Measurements from ENCODE around the gene NQO1.
A peak's percentile ranks its signal among the peaks of the same experiment; 100 is the strongest.
"Not testable (repeated sequence)": the region's sequence is repeated elsewhere in the genome, so short reads cannot be mapped to it uniquely, and the experiment has no call there.

Gene NQO1

DNA sequence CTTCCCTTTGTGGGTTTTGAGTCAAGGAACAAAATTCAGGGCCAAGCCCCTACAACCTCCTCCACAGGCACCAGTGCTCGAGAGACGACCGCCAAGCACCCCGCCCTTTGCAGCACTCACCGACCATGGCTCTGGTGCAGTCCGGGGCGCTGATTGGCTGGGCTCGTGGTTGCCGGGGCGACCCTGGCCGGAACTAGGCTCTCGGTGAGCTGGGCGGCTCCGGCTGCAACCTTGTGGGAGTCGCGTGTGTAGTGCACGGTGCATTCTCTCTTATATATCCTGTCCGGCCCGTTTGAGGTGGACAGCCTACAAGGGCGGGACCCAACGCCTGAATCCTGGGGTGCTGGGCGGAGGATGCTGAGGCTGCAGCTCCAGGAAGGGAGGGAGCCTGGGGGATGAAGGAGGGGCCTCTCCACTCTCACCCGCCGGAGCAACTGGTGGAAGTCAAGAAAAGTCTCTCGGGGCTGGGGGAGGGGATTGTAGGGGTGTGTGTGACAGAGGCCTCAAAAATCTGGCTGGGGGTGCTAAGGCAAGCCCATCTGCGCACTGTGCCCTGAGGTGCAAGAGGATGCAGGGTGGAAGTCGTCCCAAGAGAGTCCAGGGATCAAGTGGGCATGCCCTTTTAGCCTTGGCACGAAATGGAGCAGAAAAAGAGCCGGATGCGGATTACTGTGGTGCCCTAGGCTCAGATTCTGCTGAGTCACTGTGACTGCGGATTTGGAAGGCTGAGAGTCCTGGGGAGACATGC lies at the start of gene NQO1:
Gene NQO1 (minus strand): TSS at position 248 of the 748 bp plus-strand sequence. CDS start 121 bp downstream, at position 127.
- DNase-seq (ENCODE audit: low read depth in 2 of 2), result peak; percentile 68 to 69

DNA sequence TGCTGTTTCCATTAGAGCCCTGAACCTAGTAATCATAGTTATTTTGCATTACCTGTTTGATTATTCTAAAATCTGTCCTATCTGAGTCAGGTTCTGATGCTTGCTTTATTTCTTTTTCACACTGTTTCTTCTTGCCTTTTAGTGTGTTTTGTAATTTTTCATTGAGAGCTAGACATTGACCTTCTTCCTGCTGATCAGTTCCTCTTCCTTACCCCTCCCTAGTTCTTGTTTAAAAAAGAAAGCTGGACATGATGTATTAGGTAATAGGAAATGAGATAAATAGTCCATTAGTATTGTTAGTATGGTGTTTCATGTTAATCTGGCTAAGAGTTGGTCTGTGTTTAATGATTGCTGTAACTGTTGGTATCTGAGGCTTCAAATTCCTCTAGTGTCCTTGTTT lies 49.2 kb upstream of the NQO1 start:
- no peak for DNase-seq (ENCODE audit: low read depth in 2 of 2)

DNA sequence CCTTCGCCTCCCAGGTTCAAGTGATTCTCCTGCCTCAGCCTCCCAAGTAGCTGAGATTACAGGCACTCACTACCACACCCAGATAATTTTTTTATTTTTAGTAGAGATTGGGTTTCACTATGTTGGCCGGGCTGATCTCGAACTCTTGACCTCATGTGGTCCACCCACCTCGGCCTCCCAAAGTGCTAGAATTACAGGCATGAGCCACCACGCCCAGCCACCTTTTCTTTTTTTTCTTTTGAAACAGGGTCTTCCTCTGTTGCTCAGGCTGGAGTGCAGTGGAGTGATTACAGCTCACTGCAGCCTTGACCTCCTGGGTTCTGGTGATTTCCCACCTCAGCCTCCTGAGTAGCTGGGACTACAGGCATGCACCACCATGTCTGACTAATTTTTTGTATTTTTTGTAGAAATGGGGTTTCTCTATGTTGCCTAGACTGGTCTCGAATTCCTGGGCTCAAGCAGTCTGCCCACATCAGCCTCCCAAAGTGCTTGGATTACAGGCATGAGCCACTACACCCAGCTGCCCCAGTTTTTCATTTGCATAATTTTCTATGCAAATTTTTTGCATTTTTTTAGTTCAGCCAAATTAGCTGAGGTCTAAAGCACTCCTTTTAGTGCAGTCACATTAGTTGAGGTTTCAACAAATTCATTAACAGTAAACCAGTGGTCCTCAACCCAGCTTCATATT lies 47.0 kb upstream of the NQO1 start:
- DNase-seq (ENCODE audit: low read depth in 2 of 2), result no peak

- DNase-seq (ENCODE audit: low read depth in 2 of 2), result no peak
These were observed 45.2 kb upstream of the NQO1 start for GRCh38 chr16:69771651-69771967.

DNA sequence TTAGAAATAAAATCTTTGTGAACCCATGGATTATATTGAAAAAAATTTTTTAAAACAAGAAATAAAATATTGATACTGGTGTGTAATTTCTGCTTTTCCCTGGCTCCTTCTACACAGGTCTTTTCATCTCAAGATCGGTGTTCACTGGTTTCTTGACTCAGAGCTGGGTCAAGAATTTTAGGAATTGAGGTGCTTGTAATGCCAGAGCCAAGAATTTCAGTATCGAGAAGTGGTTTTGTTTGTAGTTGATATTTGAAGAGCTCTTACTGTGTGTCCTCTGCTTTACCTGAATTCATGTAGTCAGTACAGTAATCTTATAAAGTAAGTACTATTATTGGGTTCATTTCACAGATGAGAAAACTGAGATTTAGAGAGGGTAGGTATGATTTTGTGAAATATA lies 43.0 kb upstream of the NQO1 start:
- DNase-seq (ENCODE audit: low read depth in 2 of 2), result no peak

GRCh38 chr16:69768666-69769065 lies 42.3 kb upstream of the NQO1 start:
- DNase-seq (ENCODE audit: low read depth in 2 of 2), result no peak

GRCh38 chr16:69767459-69768229 lies 41.3 kb upstream of the NQO1 start:
- no peak for DNase-seq (ENCODE audit: low read depth in 2 of 2)

- no peak for DNase-seq (ENCODE audit: low read depth in 2 of 2)
These were observed 37.2 kb upstream of the NQO1 start for GRCh38 chr16:69763599-69763942.

DNA sequence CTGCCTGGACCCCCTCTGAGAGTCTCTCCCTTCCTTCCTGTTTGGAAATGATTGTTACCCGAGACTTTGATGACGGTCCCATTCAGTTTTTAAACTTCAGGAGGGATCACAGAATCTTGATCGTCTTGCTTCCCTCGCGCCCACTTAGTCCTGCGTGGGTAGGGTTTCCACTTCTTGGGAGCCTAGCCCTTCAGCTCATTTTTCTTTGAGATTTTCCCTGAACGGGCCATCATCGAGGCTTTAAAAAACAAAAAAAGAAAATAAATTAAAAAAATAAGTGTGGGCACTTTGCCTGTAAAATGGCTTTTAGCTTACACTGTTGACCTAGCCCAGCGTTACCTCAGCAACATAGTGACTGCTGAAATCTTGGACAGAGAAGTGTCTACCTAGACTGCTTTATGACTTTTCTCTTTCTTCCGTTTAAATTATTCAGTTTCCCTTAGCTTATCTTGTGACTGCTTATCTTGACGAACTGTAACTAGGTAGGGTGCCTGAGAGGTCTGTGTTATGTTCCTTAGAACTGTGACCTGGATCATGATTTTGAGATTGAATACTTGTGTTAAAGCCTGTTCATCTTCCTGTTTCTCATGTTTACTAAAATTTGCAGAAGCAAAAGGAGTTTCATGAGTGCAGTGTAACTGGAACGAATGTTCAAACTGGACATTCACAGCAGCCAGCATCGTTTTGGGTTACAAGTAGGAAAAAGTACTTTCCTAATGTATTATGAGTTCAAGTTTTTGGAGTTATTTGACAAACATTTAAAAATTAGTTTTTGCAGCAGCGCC lies 36.6 kb upstream of the NQO1 start:
- no peak for DNase-seq (ENCODE audit: low read depth in 2 of 2)

DNA sequence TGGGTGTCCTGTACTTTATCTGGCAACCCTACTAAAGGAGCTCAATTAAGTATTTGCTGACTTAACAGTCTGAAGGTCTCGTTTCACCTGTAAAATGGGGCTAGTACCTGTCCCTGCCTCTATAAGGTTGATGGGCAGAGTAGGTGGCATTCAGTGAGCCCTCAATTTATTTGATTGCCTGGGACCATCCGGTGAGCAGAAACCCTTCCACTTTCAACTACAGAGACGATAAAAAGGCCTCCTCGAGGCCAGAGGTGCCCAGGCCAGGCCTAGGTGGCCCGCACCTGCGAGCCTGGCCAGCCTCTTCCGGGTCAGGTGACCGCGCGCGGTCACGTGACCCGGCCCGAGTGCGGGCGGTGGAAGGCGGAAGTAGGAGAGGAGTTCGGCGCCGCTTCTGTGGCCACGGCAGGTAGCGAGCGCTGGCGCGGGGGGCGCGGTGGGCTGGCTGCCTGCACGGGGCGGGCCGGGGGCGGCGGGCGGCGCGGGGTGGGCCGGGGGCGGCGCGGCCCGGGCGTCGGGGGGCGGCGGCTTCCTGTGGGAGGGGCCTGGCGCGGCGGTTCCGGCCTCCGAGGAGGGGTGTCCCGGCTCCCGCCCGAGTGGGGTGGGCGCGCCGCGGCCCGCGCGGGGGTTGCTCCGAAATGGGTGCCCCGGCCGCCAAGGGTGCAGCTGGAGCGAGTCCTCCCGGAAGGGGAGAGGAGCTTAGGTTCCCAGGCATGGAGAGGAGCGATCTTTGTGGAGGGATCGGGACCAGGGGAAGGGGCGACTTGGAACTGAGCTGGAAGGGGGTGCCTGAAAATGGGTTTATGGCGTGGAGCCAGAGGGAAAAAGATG lies 35.8 kb upstream of the NQO1 start, which contains the start of gene WWP2:
Gene WWP2 (plus strand): TSS at position 350 of the 831 bp plus-strand sequence. CDS start 24,679 bp downstream, outside the sequence.
- peak; percentile 47 to 48 for DNase-seq (ENCODE audit: low read depth in 2 of 2)

- not testable (repeated sequence) for DNase-seq (ENCODE audit: low read depth in 2 of 2)
These were observed 31.0 kb upstream of the NQO1 start for GRCh38 chr16:69757375-69757774.

GRCh38 chr16:69756705-69757104 lies 30.3 kb upstream of the NQO1 start:
- DNase-seq (ENCODE audit: low read depth in 2 of 2), result no peak

GRCh38 chr16:69754469-69755310 lies 28.3 kb upstream of the NQO1 start, which contains the start of gene NOB1:
TSS of gene NOB1 (minus strand) at chr16:69754926. CDS start at chr16:69754910, 16 bp downstream.
- peak; percentile 93 to 94 for DNase-seq (ENCODE audit: low read depth in 2 of 2)

DNA sequence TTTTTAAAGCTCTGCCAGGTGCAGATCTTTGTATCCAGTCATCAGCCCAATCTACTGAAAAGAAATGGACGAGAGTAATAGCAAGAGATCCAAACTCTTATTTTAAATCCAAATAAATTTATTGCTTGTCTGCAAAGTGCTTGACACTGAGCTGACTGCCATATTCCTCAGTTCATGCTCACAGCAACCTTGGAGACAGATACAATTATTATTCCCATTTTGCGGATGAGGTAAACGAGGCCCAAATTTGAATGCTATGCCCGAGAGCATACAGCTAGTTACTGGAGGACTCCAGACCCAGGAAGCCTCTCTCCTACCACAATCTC lies 27.7 kb upstream of the NQO1 start:
- DNase-seq (ENCODE audit: low read depth in 2 of 2), result no peak

GRCh38 chr16:69748694-69749345 lies 22.5 kb upstream of the NQO1 start:
- DNase-seq (ENCODE audit: low read depth in 2 of 2), result no peak

- DNase-seq (ENCODE audit: low read depth in 2 of 2), result no peak
These were observed 20.8 kb upstream of the NQO1 start for GRCh38 chr16:69747115-69747514.

GRCh38 chr16:69745959-69746358 lies 19.6 kb upstream of the NQO1 start:
- no peak for DNase-seq (ENCODE audit: low read depth in 2 of 2)

DNA sequence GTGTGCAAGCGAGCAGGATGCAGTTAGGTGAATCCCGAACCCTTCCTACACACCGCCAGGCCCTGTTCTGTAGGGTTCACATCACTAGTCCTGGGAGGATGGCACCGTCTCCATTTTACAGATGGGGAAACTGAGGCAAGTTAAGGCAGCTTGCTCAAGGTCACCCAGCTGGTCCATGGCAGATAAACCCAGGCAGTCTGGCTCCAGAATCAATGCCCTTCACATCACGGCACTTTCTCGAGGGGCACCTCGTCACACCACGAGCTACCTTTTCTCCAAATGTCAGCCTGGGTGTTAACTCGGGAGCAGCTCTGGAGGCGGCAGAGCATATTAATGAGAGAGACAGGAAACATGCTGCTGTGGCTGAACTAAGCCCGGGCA lies 18.9 kb upstream of the NQO1 start:
- no peak for DNase-seq (ENCODE audit: low read depth in 2 of 2)

- DNase-seq (ENCODE audit: low read depth in 2 of 2), result no peak
These were observed 18.2 kb upstream of the NQO1 start for GRCh38 chr16:69744363-69745231.

Data from stimulated activated CD8-positive, alpha-beta memory T cell treated with anti-CD3 and anti-CD28 coated beads, Interleukin-7, amount 100 ng/mL, for 1 hour (primary cell).